Loucy (cell line): ENCODE measurements around the gene NR0B1.

Experiments used
- CTCF ChIP-seq: fragments of 200-600 bp; sonication (generic); conservative IDR thresholded peaks from 2 replicates; pipeline ENCODE4 v1.5.1; 2014; ENCODE audit warnings: mild to moderate bottlenecking, antibody characterized with exemption, low read length
- EZH2phosphoT487 ChIP-seq: fragments of 200-600 bp; IDR thresholded peaks from 2 replicates; pipeline ENCODE4 v1.6.1; 2018; ENCODE audit warnings: antibody characterized with exemption, mild to moderate bottlenecking, moderate library complexity, borderline replicate concordance

GRCh38 chrX:30304866-30305265 is 4.3 kb downstream of the NR0B1 start:
- TF ChIP-seq CTCF, result no peak
- TF ChIP-seq EZH2phosphoT487, result no peak
